Lung (tissue), 12 donors: ENCODE data around the gene ZNF599. TPM values are rescaled to one million over a fixed set of nuclear protein-coding genes. Genes with fewer than 3 reads are reported as not detected.

Experiments
- ATAC-seq: fragments of 200-7000 bp; cut with Tn5 transposase; one replicate; pipeline ENCODE4 v1.9.1; 2020; ENCODE audit warnings: moderate number of reproducible peaks; ENCODE audit not compliant: insufficient read depth, low FRiP score
- DNase-seq, 3 donors: peaks; one replicate each; pipeline ENCODE4 v3.0.0-alpha.2; 2013 to 2017
- H3K27ac ChIP-seq, 2 donors: one replicate each; pipeline ENCODE4 v1.5.1; 2013; ENCODE audit warnings: mild to moderate bottlenecking in 2 of 2, moderate library complexity in 2 of 2, control low read depth in 1 of 2, inconsistent platforms in 1 of 2, low read depth in 1 of 2, low read length in 1 of 2
- H3K27me3 ChIP-seq, 3 donors: one replicate each; pipeline ENCODE4 v1.5.1; 2013; ENCODE audit warnings: low read length in 2 of 3; ENCODE audit not compliant: control insufficient read depth in 3 of 3, insufficient read depth in 3 of 3
- H3K36me3 ChIP-seq, 4 donors: one replicate each; pipeline ENCODE4 v1.5.1; 2013; ENCODE audit warnings: low read length in 4 of 4, mild to moderate bottlenecking in 1 of 4, moderate library complexity in 1 of 4; ENCODE audit not compliant: control insufficient read depth in 4 of 4, insufficient read depth in 4 of 4
- H3K4me1 ChIP-seq, 5 donors: one replicate each; pipeline ENCODE4 v1.5.1; 2013; ENCODE audit warnings: low read length in 5 of 5, mild to moderate bottlenecking in 2 of 5, moderate library complexity in 1 of 5; ENCODE audit not compliant: control insufficient read depth in 5 of 5, insufficient read depth in 5 of 5
- H3K4me3 ChIP-seq: one replicate; pipeline ENCODE4 v1.5.1; 2013; ENCODE audit warnings: mild to moderate bottlenecking, control low read depth, moderate library complexity
- H3K9ac ChIP-seq, 2 donors: one replicate each; pipeline ENCODE4 v1.5.1; 2013; ENCODE audit warnings: low read length in 2 of 2, control low read depth in 1 of 2; ENCODE audit not compliant: insufficient read depth in 1 of 2
- H3K9me3 ChIP-seq, 4 donors: one replicate each; pipeline ENCODE4 v1.5.1; 2013; ENCODE audit warnings: low read length in 3 of 4, mild to moderate bottlenecking in 1 of 4, moderate library complexity in 1 of 4; ENCODE audit not compliant: control insufficient read depth in 4 of 4, insufficient read depth in 3 of 4
- CTCF ChIP-seq: IDR thresholded peaks from 2 replicates; pipeline ENCODE4 v1.5.1; 2012; ENCODE audit warnings: mild to moderate bottlenecking; ENCODE audit errors: control extremely low read depth, extremely low read depth
- WGBS, 2 donors: extraction: QIAGEN DNeasy Blood & Tissue Kit; methylation state at CpG; one replicate each; pipeline ENCODE4 v1.1.7; 2013; 5-methylcytosine and 5-hydroxymethylcytosine counted together
- polyA plus RNA-seq, 2 donors: library from polyadenylated mRNA; stranded (reverse); fragments of 200-250 nt; gene quantifications; one replicate each; pipeline ENCODE4 v1.2.1, GENCODE V29; 2013
- total RNA-seq, 2 donors: library from RNA; depleted of rRNA in 1 of 2; stranded (reverse); fragments of >200 nt in 1 of 2; gene quantifications; one replicate each; pipeline ENCODE4 v1.2.1, GENCODE V29; 2014 to 2021
- donor health status: control.
- donor health status: control.
- donor health status: Bipolar disorder and iron deficiency.
- donor health status: healthy.
- donor health status: DM: yes; HTN: yes; CAD: no.

ZNF599 gene
- total and polyA plus RNA-seq, 4 donors, result 3.6 to 11.2 (median 6.6) TPM

GRCh38 chr19:34733266-34733745, 39.7 kb downstream of the ZNF599 start:
- DNase-seq, result peak; percentile 84 to 90 (median 85)
- Histone ChIP-seq H3K36me3 (peaks cover 4 to 21% (median 13%) of the 10 kb centered on the region in 4 donors), H3K4me1 (peaks cover 3 to 15% (median 9%) of the 10 kb centered on the region in 5 donors), H3K27me3 (no peaks in the 10 kb centered on the region), H3K9me3 (peaks cover 0 to 11% (median 4%) of the 10 kb centered on the region in 4 donors), H3K27ac (peak overlapping the region; percentile 99 to 100), H3K4me3 (peak overlapping the region; percentile 91), H3K9ac (peak overlapping the region; percentile 66 to 98)
- ATAC-seq, result peak; percentile 3
- WGBS, 2 donors, result 0 to 1% methylated on average over 13 of the region's 13 CpGs
- TF ChIP-seq CTCF, result no peak

- peaks cover 3 to 15% (median 9%) of the 10 kb centered on the region in 5 donors for H3K4me1 ChIP-seq
- DNase-seq, result peak in 2 of 3 donors; percentile 5 to 8
- no peak for ATAC-seq
- peaks cover 2 to 17% (median 9%) of the 10 kb centered on the region in 4 donors for H3K36me3 ChIP-seq
- peak overlapping the region; percentile 34 to 56 for H3K27ac ChIP-seq
- H3K27me3 ChIP-seq, result no peaks in the 10 kb centered on the region
- no peak for TF ChIP-seq CTCF
- no peak overlapping the region for H3K4me3 ChIP-seq
- H3K9me3 ChIP-seq, result peaks cover 0 to 8% (median 4%) of the 10 kb centered on the region in 4 donors
- H3K9ac ChIP-seq, result peak overlapping the region in 1 of 2 donors; percentile 98
- 34 to 45% methylated on average over 11 to 15 of the region's 15 CpGs for WGBS, 2 donors
Observed at GRCh38 chr19:34732612-34733211, 40.3 kb downstream of the ZNF599 start.

- DNase-seq, result no peak
- no peak overlapping the region for H3K9ac ChIP-seq
- no peaks in the 10 kb centered on the region for H3K27me3 ChIP-seq
- TF ChIP-seq CTCF, result no peak
- no peak overlapping the region for H3K27ac ChIP-seq
- H3K36me3 ChIP-seq, result peaks cover 0 to 14% (median 7%) of the 10 kb centered on the region in 4 donors
- no peak overlapping the region for H3K4me3 ChIP-seq
- H3K4me1 ChIP-seq, result peaks cover 3 to 15% (median 9%) of the 10 kb centered on the region in 5 donors
- 80 to 84% methylated on average over 7 of the region's 7 CpGs for WGBS, 2 donors
- no peak for ATAC-seq
- H3K9me3 ChIP-seq, result peaks cover 0 to 4% (median 2%) of the 10 kb centered on the region in 4 donors
Observed at GRCh38 chr19:34731964-34732363, 41.1 kb downstream of the ZNF599 start.
